NCI-H1930 (cell line): ENCODE results near the gene PTPRJ.
"Not testable (repeated sequence)": the region's sequence is repeated elsewhere in the genome, so short reads cannot be mapped to it uniquely, and the experiment has no call there.

Experiments
- DNase-seq, 2 experiments: peaks; one replicate each; lab custom pipeline; 2025; lab: John Stamatoyannopoulos, UW

The PTPRJ gene

DNA sequence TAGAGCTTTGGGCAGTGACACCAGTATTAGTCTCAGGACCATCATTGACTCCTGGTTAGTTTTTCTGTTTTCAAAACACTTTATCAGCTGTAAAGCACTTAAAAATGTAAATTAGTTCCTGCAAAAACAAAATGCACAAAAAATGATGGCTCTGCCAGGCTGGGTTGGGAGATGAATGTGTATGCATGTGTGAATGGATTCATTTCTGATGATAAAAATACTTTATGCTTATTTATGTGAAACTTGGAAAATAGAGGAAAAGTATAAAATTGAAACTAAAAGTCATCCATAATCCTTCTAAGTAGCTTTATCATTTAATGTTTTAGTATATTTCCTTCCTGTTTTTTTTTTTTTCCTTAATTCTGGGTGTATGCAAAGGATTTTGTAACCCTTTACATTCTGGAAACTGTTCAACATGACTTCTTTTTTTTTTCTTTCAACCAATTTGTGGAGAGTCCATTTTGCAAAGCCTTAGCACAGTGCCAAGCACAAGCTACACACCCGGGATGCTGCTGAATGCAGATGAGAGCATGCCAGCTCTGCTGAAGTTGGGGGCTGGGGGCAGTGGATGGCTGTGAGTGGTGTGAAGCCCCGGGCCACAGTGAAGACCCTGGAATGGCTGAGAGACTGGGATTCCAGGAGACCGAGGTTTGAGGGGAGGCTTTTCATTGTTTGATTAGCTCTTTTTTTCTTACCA lies 37.6 kb downstream of the PTPRJ start:
- DNase-seq = no peak

DNA sequence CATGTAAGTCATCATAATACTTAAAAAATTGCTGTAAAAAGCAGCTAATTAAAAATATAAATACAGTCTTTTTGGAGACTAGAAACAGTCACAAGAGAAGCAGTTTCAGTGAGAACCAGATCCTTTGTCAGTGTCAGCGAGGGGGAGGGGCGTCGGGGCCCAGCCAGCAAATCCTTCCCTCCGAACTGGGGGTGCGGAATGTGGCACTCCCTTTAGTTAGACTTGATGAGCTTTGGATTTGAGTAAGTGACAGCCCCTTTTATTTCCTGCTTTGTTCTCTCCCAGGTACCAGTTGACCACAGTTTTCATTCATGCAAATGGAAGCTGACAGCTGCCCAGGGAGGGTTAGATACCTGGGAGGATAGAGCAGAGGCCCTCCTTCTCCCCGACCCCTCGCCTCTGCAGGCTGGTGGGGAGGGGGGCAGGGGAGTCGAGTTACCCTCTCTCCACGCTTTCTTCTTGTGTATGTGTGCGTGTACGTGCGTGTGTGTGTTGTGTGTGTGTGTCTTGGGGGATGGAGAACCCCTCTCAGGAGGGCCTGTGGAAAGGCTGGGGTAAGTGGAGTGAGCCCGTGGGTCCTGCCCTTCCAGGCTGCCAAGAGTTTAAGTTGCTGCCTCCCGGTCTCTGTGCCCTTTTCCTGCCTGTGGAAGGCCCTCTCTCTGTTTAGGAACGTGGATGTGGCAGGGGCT lies 38.3 kb downstream of the PTPRJ start:
- DNase-seq = no peak

DNA sequence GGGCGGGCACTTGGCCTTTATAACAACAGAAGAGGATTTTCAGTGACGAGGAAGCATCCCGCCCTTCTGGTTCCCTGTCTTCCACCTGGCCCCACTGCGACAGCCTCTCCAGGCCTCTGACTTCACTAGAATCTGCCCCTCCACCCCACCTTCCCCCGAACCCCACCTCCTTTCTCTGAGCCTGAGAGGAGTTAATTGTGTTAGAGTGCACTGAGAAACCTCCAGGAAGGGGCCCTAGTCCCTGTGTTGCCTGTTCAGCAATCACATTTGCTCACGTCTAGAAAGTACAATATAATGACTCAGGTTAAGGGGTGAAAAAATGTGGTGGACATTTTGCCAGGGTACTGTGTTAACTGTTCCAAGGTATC lies 38.8 kb downstream of the PTPRJ start:
- DNase-seq = no peak

DNA sequence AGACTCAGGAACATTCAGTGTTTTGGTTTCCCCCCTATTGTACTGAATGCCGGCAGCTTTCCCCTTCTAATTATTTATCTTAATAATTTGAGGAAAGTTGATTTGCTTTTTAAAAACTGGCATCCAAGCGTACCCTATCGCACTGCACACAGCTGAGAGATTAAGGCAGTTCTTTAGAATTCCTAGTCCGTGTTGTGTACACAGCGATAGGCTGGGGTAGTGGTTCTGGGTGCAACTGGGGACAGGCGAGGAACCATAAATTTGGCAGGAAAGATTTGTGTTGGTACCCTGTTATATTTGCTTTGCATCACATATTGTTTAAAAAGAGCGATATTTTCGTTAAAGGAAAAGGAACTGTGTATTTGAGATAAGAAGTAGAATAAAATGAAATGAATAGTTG lies 39.2 kb downstream of the PTPRJ start:
- no peak for DNase-seq

DNA sequence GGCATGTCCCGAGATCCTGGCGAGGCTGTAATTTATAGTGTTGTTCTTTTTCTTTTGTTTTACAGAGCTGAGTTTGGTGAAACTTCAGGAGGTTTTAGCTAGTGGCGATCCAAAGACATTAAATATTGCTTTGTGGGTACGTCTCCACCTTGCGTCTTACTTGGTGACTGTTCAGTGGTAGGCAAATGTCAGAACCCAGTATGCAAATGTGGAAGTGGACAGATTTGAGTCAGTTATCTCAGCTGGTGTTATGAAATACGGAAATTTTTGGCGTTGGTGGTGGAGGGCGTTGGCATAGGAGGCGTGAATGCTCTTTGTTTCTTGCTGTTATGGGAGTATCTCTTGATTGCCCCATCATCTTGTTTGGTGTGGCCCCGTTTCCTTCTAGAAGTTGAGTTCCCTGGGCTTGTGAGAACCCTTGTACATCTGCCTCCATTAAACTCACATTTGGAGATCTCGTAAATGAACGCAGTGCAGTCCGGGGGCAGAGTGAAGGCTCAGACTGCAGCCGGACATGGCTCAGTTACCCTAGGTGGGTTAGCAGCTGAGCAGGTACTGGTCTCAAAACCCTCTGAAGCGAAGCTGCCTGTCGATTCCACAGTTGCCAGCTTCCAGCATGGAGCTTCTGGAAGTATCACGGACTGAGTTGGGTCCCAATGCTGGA lies 39.9 kb downstream of the PTPRJ start:
- no peak for DNase-seq

DNA sequence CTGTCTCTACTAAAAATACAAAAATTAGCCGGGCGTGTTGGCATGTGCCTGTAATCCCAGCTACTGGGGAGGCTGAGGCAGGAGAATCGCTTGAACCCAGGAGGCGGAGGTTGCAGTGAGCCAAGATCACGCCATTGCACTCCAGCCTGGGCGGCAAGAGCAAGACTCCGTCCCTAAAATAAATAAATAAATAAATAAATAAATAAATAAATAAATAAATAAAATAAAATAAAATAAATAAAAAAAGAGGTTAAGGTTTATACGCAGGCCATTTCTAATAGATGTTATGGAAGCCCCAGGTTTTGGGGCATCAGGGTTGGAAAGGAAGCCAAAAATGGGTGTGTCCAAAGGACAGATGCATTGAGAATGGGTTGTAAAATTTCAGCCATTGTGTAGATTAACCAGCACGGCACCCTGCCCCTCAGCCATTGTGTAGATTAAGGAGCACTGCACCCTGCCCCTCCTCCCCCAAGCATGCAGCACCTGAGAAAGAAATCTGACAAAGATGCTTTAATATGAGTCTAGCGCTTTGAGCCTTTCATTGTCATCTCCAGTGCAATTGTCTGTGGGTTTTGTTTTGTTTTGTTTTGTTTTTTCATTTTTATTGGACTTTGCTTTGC lies 41.0 kb downstream of the PTPRJ start:
- not testable (repeated sequence) for DNase-seq

DNA sequence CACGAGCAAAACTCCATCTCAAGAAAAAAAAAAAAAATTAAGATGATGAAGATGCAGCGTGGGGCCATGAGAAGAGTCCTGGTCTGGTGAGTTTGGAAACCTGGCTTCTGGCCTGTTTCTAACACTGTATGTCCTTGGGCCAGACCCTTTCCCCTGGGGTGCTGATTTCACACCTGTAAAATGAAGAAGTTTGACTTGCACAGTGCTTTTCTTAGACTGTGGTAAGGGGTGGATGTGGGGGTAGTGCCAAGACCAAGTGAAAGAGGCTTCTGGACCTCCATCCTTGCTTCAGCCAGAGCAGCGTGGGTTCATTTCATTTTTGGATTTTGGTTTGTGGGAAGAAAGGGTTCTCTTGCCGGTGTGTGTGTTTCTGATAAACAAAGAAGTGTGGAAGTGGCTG lies 42.1 kb downstream of the PTPRJ start:
- DNase-seq = no peak

DNA sequence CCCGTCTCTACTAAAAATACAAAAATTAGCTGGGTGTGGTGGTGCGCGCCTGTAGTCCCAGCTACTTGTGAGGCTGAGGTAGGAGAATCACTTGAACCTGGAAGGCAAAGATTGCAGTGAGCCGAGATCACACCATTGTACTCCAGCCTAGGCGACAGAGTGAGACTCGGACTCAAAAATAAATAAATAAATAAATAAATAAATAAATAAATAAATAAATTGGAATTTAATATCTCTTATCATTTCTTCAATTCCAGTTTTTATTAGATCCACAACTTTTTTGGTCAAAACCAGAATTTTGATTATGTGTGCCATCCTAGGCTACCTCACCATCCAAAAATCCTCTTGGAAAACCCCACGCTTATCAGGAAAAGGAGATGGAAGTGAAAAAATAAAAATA lies 43.2 kb downstream of the PTPRJ start:
- not testable (repeated sequence) for DNase-seq

DNA sequence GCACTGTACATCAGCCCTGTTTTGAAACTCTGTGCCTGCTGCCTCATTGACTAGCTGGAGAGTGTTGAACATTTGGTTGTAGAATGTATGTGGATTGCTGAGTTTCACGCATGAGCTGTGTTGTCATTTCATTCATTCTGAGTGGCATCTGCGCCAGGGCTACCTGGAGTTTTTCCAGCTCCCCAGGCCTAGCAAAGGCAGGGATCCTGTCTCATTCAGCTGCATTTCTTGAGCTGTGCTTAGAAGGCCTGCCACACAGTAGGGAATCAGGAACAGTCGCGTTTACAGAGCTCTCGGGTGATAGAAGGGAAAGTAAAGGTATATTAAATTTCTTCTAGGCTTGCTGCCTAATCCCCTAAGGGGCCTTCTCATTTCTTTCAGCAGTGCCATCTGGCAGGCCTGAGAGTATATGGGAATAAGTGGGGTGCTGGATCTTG lies 44.3 kb downstream of the PTPRJ start:
- DNase-seq = no peak

DNA sequence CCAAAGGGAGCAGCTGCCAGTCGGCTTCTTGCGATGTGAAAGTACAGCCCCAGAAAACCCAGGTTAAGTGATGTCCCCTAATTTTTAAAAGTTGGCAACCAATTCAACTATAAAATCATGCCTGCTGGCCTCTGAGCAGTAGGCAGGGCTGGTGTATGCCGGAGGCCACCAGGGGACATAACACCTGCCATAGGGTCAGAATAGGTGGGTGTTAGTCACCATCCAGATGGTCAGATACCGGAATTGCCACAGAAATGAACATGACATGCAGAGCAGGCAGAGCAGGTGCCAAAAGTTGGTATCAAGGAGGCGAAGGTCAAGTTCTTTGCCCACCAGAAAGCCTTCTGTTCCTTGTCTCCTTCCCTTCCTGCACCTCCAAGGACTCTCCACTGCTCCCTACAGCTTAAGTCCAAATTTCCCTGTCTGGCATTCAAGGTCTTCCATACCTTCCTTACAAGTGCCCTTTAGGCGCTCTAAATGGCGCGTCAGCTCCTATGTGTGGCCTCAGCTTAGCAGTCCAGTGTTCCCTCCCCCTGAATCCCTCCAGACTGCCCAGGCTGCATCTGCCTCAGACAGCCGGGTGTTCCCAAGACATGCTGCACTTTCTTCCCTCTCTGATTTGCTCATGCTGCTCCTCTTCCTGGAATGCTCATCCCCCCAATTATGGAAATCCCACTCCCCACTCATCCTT lies 45.1 kb downstream of the PTPRJ start:
- no peak for DNase-seq

DNA sequence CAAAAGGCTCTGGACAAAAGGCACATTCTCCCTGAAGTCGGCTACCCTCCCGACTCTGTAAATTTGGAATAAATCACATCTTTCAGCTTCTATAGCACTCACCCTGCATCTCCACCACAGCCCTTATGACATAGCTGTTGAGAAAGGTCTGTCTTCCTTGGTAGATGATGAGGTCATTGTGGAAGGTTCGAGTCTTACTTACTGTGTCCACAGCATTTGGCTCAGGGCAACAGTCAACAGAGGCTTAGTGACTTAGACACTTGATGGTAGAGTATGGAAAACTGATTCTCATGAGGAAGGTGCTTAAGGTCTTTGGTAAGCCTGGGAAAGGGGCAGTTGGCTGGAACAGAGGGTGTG lies 45.6 kb downstream of the PTPRJ start:
- DNase-seq = no peak

DNA sequence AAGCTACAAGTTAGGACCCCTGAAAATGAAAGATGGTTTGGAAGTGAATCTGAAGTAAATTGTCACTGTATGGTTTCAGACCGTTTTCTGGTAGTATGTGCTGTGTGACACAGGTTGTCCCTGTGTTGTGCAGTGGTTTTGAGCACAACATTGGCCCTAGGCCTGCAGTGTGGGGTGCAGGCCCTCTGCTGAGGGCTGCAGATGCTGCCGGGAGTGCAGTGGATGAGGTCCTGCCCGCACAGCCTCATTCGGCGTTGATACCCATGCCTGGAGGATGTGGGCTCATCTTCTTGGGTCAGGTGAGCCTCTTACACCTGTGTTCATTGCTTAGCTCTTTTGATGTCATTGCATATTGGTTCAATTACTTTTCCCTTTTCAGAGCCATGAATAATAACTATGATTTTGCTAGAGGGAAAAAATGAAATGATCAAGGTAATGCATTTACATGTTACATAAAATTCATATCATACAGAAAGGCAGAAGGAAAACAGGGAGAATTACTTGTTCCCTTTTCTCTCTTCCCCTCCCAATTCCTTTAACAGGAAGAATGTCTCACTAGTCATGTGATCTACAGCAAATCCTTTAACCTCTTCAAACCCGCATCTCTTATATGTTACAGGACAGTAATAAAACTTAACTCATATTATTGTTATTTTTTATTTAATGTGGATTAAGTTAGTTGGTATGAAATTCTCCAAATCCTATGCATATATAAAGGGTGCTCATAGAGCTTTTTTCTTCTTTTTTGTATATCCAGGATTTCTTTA lies 48.7 kb downstream of the PTPRJ start:
- DNase-seq = no peak

DNA sequence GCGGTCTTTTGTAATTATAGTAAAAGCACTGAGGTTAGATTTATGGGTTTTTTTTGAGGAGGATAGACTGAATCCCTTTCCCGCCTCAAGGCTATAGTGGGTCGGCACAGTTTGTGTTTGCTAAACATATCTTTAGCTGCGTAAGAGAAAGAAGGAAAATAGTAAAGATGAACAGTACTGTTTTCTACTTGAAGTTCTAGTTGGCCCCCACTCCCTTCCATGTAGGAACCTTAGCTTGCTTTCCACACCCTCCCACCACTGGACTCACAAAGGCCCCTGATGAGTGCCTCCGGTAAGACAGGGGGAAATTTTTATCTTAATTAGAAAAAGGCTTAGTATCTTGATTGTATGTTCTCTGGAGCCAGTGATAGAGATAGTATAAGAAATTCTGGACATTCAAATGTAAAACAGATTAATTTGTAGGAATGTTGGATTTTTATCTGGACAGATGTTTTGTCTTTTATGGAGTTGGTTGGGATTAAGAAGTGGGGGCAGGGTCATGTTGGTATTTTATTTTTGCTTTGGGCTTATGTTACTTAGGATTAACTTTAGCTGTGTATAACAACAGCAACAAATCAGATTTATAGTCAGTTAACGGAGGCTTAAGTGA lies 49.4 kb downstream of the PTPRJ start:
- DNase-seq = no peak

DNA sequence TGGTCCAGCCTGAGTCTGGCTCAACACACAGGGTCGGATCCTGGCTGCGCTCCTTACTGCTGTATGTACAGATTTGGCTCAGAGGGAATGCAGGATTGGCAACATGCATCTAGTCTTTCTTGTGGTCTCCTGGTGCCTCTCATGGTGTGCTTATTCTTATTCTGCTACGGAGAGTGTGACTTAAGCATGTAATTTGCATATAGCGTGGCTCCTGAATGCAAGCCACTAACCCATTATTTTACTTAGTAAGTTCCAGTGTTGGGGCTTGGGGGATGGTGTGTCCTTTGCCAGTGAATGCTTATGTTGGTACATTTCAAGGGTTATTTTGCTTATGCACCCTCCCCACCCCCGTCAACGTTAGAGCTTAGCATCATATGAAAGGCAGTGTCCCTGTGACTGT lies 51.2 kb downstream of the PTPRJ start:
- DNase-seq = no peak

DNA sequence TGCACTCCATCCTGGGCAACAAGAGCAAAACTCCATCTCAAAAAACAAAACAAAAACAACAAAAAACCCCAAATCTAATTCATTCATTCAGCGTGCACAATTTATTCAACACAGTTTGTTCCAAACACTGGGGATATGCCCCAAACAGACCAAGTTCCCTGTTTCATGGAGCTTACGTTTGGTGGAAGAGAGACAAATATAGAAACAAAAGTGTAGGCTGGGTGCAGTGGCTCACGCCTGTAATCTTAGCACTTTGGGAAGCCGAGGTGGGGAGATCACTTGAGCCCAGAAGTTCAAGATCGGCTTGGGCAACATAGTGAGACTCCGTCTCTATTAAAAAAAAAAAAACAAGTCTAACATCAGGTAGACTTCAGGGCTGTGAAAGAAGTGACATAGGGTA lies 52.4 kb downstream of the PTPRJ start:
- DNase-seq = no peak

DNA sequence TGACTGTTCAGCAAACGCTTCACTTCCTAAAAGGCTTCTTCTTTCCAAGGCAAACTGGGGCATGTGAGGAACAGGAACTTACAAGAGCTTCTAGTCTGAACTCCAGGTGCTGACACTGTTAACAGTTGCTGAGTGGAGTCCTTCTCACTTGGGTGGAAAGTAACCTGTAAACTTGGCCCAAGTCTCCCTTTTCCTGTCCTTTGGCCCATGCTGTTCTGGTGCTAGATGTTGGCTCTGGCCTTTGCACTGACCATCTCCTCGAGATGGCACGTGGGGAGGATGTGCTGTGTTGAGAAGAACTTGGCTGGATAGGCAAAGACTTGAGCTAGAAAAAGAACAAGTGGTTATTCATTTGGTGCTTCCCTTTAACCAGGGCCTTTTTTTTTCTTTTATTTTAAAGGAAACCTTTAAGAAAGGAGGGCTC lies 53.6 kb downstream of the PTPRJ start:
- DNase-seq = no peak

DNA sequence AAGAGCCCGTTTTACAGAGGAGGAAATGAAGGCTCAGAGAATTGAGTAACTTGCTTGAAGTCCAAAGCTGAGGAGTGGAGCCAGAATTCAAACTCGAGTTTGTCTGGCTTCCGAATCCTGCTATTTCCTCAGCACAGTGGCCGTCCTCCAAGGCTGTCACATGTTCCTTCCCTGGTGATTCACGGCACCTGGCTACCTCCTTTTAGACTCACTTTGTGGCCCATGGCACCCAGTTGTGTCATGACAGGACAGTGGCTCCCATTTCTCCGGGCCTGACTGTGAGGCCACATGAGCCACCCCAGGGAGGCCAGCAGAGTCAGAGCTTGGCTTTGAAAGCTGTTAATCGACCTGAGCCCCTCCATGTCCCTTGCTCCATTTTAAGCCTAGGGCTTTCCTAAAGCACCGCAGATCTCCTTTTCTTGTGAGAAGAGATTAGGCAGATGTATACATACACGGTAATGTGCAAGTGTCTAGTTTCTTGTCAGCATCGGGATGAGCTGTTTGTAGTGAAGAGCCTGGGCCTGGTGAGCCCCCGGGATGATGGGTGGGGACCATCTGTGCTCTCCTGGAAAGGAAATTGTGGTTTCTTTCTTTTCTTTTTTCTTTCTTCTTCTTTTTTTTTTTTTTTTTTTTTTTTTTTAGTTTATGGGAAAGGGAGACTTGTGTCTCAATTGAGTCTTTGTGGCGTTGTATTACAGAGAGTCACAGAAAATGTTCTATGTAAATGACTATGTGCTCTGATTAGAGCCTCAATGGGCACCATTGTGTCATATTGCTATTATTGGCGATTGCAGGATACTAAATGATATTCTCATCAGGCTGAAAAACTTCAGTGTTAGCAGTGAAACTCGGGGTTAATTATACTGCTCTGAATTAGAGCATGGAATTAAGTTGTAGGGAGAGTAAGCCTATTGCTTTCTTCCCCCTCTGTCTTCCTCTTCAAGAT lies 54.8 kb downstream of the PTPRJ start:
- DNase-seq = no peak

DNA sequence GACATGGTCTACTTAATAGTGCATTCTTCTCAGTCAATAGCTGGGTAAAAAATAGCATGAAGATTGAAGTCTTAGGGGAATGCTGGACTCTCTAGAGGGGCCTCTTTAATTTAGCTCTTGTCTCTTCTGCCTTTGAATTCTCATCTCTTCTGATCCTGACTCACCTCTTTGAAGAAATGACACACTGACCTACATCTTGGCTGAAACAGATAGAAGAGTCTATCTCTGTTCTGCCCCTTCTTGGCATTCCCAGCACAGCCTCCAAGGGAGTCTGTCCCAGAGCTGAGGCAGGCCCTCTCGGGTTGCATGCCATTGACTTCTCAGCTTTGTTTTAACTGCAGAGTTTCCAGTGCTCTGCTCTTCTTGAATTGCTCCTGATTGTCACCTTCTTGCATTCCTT lies 55.7 kb downstream of the PTPRJ start:
- no peak for DNase-seq

DNA sequence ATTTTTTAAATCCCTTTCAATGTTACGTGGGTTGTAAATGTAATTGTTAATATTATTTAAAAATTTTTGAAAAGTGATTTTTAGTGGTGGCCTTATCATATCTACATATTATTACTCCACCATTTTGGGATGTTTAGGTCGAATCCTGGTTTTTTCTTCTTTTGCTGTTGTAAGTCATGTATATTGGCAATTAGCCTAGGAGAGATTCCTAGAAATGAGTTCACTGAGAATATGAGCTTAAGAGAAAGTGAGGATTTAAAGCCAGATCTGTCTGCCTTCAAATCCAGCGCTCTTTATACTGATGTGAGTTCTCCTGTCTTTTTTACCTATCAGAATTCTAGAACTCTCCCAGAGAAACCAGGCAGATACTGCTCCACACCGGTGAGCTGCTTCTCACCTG lies 56.1 kb downstream of the PTPRJ start:
- DNase-seq = no peak
